Measurements from ENCODE around the gene DAPK1.

DAPK1 gene

DNA sequence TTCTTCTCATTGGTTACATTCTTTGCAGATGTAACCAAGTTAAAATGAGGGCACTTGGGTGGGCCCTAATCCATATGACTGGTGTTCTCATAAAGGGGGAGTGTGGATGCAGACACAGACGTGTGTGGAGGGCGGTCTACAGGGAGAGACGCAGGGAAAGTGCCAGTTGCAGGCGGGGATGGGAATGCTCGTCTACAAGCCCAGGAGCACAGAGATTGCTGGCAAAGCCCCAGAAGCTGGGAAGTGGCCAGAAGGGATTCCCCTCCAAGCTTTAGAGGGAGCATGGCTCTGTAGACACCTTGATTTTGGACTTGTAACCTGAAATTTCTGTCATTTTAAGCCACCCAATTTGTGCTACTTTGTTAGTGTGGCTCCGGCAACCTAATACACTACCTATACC, 131.4 kb downstream of the DAPK1 start:
- H3K4me1 ChIP-seq (ENCODE audit: insufficient read depth, low read length), result no peaks in the 10 kb centered on the region
- no peaks in the 10 kb centered on the region for H3K36me3 ChIP-seq (ENCODE audit: insufficient read depth, low read length)
- no peak overlapping the region for H3K9ac ChIP-seq (ENCODE audit: low read depth, low read length)
- H3K27ac ChIP-seq (ENCODE audit: low read length), result no peak overlapping the region
- no peak for TF ChIP-seq EZH2 (IDR thresholded peaks at IDR 0.05; ENCODE audit: borderline replicate concordance, low read depth, low read length, severe bottlenecking)
- TF ChIP-seq, protein P1, sequence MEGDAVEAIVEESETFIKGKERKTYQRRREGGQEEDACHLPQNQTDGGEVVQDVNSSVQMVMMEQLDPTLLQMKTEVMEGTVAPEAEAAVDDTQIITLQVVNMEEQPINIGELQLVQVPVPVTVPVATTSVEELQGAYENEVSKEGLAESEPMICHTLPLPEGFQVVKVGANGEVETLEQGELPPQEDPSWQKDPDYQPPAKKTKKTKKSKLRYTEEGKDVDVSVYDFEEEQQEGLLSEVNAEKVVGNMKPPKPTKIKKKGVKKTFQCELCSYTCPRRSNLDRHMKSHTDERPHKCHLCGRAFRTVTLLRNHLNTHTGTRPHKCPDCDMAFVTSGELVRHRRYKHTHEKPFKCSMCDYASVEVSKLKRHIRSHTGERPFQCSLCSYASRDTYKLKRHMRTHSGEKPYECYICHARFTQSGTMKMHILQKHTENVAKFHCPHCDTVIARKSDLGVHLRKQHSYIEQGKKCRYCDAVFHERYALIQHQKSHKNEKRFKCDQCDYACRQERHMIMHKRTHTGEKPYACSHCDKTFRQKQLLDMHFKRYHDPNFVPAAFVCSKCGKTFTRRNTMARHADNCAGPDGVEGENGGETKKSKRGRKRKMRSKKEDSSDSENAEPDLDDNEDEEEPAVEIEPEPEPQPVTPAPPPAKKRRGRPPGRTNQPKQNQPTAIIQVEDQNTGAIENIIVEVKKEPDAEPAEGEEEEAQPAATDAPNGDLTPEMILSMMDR (IDR thresholded peaks at IDR 0.05; ENCODE audit: borderline replicate concordance, extremely low read depth, low read length, poor library complexity, severe bottlenecking), result no peak
- no peaks in the 10 kb centered on the region for H4K20me1 ChIP-seq (ENCODE audit: insufficient read depth, low read length)
- no peak overlapping the region for H3K4me2 ChIP-seq (ENCODE audit: insufficient read depth, low read length)
- no peak overlapping the region for H3K4me3 ChIP-seq (ENCODE audit: low read depth in 1 of 2, low read length in 2 of 2)
- H3K79me2 ChIP-seq (ENCODE audit: insufficient read depth, low read length), result no peaks in the 10 kb centered on the region
- DNase-seq (no peak), ATAC-seq (ENCODE audit: insufficient read depth, low read depth) (no peak)
- H3K9me3 ChIP-seq (ENCODE audit: insufficient read depth, low read length, severe bottlenecking), result no peaks in the 10 kb centered on the region
- H2AFZ ChIP-seq (ENCODE audit: low read depth, low read length), result no peak overlapping the region
- no peaks in the 10 kb centered on the region for H3K27me3 ChIP-seq (ENCODE audit: insufficient read depth, low read length, poor library complexity)

DNA sequence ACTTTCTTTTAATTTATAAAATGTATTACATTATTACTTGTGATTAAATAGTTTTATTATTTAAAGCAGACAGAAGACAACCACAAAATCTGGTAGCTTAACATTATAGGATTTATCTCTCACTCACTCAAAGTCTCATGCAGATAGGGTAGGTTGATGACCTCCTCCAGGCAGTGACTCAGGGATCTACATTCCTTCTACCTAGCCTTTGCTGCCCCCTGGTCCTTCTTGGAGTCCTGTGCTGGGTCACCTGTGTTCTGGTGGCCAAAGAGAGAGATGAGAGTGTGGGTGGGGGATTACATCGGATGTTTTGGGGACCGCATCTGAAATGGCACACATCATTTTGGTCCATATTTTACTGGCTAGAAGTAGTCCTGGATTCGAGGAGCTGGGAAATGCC, 132.6 kb downstream of the DAPK1 start:
- no peak overlapping the region for H3K4me2 ChIP-seq (ENCODE audit: insufficient read depth, low read length)
- H3K9ac ChIP-seq (ENCODE audit: low read depth, low read length), result no peak overlapping the region
- H3K36me3 ChIP-seq (ENCODE audit: insufficient read depth, low read length), result no peaks in the 10 kb centered on the region
- no peak for DNase-seq
- no peaks in the 10 kb centered on the region for H3K27me3 ChIP-seq (ENCODE audit: insufficient read depth, low read length, poor library complexity)
- TF ChIP-seq, protein P1 (IDR thresholded peaks at IDR 0.05; ENCODE audit: borderline replicate concordance, extremely low read depth, low read length, poor library complexity, severe bottlenecking), result no peak
- TF ChIP-seq EZH2 (IDR thresholded peaks at IDR 0.05; ENCODE audit: borderline replicate concordance, low read depth, low read length, severe bottlenecking), result no peak
- no peak for ATAC-seq (ENCODE audit: insufficient read depth, low read depth)
- no peaks in the 10 kb centered on the region for H3K4me1 ChIP-seq (ENCODE audit: insufficient read depth, low read length)
- no peak overlapping the region for H3K27ac ChIP-seq (ENCODE audit: low read length)
- no peaks in the 10 kb centered on the region for H3K79me2 ChIP-seq (ENCODE audit: insufficient read depth, low read length)
- no peak overlapping the region for H3K4me3 ChIP-seq (ENCODE audit: low read depth in 1 of 2, low read length in 2 of 2)
- H2AFZ ChIP-seq (ENCODE audit: low read depth, low read length), result no peak overlapping the region
- no peaks in the 10 kb centered on the region for H3K9me3 ChIP-seq (ENCODE audit: insufficient read depth, low read length, severe bottlenecking)
- H4K20me1 ChIP-seq (ENCODE audit: insufficient read depth, low read length), result no peaks in the 10 kb centered on the region

DNA sequence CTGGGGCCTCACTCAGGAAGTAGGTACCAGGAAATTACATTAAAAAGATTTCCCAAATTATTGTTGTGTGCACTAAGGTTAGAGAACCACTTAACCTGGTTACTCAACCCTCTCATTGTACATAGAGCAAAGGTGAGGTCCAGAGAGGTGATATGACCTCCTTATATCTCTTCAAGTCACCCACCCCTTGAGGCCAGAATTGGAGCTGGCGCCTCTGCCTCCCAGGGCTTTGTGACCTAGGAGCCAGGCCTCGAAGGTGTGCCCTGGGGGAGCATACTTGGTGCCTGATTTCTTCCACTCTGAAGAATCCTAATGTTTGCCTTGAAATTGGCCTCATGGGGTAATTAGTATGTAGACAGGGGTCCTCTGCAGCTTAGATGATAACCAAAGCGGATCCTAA, 133.2 kb downstream of the DAPK1 start:
- Histone ChIP-seq H3K4me1 (ENCODE audit: insufficient read depth, low read length) (no peaks in the 10 kb centered on the region), H3K4me2 (ENCODE audit: insufficient read depth, low read length) (no peak overlapping the region), H2AFZ (ENCODE audit: low read depth, low read length) (no peak overlapping the region), H3K36me3 (ENCODE audit: insufficient read depth, low read length) (no peaks in the 10 kb centered on the region), H3K27ac (ENCODE audit: low read length) (no peak overlapping the region), H3K27me3 (ENCODE audit: insufficient read depth, low read length, poor library complexity) (no peaks in the 10 kb centered on the region), H3K79me2 (ENCODE audit: insufficient read depth, low read length) (no peaks in the 10 kb centered on the region), H3K9me3 (ENCODE audit: insufficient read depth, low read length, severe bottlenecking) (no peaks in the 10 kb centered on the region), H4K20me1 (ENCODE audit: insufficient read depth, low read length) (no peaks in the 10 kb centered on the region), H3K9ac (ENCODE audit: low read depth, low read length) (no peak overlapping the region), H3K4me3 (ENCODE audit: low read depth in 1 of 2, low read length in 2 of 2) (no peak overlapping the region)
- ATAC-seq (ENCODE audit: insufficient read depth, low read depth), result no peak
- TF ChIP-seq EZH2 (IDR thresholded peaks at IDR 0.05; ENCODE audit: borderline replicate concordance, low read depth, low read length, severe bottlenecking), result no peak
- DNase-seq, result no peak

DNA sequence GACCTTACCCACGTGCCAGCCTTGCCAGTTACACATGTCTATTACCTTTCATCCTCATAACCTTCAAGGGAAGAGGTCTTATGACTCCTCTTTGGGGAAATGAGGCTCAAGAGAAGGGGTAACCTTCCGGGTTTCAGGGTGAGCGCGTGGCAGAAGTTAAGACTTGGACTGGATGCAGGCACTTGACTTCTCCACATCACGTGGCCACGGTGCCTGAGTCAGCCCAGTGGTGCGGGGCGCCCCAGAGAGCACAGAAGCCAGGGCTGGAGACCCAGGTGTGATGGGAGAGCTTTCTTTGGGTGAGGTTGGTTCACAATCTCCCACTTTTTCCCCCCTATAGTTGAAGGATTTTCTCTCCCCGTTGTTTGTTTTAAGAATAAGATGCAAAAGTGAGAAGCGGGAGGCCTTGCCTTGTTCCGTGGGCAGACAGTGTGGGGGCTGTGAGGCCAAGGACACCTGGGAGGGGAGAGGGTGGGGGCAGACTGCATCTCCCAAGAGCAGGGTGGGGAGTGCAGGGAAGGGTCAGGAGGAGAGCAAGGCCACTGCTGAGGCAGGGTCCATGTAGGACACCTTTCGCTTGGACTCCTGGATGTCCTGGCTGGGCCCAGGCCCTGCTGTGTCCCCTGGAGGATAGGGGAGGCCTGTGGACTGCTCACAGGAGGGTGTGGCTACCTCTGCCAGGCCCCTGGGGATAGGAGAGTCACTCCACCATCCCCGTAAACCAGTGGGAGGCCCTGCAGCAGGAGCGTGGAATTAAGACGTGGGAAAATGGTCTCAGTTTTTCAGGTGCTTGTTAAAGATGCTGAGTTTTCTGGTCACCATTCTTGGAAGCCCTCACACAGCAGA, 138.2 kb downstream of the DAPK1 start:
- TF ChIP-seq, protein P1 (IDR thresholded peaks at IDR 0.05; ENCODE audit: borderline replicate concordance, extremely low read depth, low read length, poor library complexity, severe bottlenecking), result no peak
- TF ChIP-seq EZH2 (IDR thresholded peaks at IDR 0.05; ENCODE audit: borderline replicate concordance, low read depth, low read length, severe bottlenecking), result no peak
- H3K79me2 ChIP-seq (ENCODE audit: insufficient read depth, low read length), result no peaks in the 10 kb centered on the region
- no peak overlapping the region for H3K27ac ChIP-seq (ENCODE audit: low read length)
- no peaks in the 10 kb centered on the region for H3K36me3 ChIP-seq (ENCODE audit: insufficient read depth, low read length)
- H3K4me2 ChIP-seq (ENCODE audit: insufficient read depth, low read length), result no peak overlapping the region
- H4K20me1 ChIP-seq (ENCODE audit: insufficient read depth, low read length), result no peaks in the 10 kb centered on the region
- no peak overlapping the region for H3K9ac ChIP-seq (ENCODE audit: low read depth, low read length)
- DNase-seq (no peak), ATAC-seq (ENCODE audit: insufficient read depth, low read depth) (no peak)
- H2AFZ ChIP-seq (ENCODE audit: low read depth, low read length), result no peak overlapping the region
- no peaks in the 10 kb centered on the region for H3K9me3 ChIP-seq (ENCODE audit: insufficient read depth, low read length, severe bottlenecking)
- H3K4me1 ChIP-seq (ENCODE audit: insufficient read depth, low read length), result no peaks in the 10 kb centered on the region
- H3K4me3 ChIP-seq (ENCODE audit: low read depth in 1 of 2, low read length in 2 of 2), result no peak overlapping the region
- H3K27me3 ChIP-seq (ENCODE audit: insufficient read depth, low read length, poor library complexity), result no peaks in the 10 kb centered on the region

All from DND-41 (cell line).